ENCODE results near the gene TOMM7. TPM values are rescaled to one million over a fixed set of nuclear protein-coding genes. Genes with fewer than 3 reads are reported as not detected.
"Not testable (repeated sequence)": the region's sequence is repeated elsewhere in the genome, so short reads cannot be mapped to it uniquely, and the experiment has no call there.

The TOMM7 gene
- total RNA-seq, 1 donor from 2014 or later: 272 TPM

DNA sequence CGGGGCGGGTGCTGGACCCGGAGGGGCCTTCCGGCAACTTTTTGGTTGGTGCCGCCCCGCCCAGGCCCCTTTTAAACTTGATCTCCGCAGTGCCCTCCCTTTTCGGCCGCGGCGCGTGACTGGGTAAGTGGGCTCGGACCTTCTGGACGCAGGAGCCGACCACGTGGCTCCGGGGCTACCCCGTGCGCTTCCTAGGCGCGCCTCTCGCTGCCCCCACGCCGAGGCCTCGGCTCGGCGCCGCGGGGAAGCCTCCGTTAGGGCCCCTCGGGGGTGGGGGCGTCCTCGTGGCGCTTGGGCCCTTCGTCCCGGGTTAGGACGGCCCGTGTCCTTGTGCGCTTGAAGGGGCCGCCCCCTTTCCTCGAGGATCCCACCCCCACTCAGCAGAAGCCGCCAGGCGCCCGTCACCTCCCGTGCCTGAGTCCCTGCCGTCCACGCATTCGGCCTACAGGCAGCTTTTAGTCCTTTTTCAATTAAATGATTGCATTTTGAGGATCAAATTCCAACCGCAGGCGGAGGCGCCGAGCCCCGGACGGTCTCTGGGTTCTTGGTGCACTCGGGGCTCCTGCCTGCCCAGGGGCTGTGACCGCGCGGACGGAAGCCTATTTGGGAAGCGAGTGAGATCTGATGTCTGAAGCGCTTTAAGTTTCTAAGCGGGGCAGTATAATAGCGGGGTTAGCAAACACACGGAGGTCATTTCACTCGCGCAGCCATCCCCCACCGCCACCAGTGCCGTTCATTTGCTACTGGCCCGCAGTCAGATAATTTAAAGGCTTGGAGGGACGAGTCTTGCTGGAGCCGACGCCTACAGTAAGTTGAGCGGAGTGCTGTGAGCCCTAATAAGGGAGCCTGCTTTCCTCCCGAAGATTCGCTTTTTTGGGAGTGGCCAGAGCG is 31.8 kb upstream of the TOMM7 start:
- peak; percentile 97 for DNase-seq (ENCODE audit: low read depth)

DNA sequence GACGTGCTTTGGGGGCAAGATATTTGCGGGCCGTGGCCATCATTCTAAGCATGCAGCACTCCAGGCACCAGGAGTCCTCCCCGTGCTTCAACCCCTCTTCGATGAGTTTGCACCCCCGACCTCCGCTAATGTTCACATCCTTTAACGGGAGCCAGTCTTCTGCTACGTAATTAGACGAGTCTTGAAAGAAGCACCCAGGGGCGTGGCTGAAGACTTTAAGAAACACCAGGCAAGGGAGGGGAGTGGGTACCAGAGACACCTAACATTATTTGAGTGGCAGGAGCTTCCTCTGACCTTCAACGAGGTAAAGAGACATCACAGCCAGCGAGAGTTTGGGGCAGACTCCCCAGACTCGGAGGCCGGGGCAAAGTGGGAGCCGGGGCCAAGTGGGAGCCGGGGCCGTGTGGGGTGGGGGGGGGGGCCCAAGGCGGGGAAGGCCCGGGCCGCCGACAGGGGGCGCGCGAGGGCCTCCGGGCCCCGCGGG is 31.1 kb upstream of the TOMM7 start:
- no peak for DNase-seq (ENCODE audit: low read depth)

DNA sequence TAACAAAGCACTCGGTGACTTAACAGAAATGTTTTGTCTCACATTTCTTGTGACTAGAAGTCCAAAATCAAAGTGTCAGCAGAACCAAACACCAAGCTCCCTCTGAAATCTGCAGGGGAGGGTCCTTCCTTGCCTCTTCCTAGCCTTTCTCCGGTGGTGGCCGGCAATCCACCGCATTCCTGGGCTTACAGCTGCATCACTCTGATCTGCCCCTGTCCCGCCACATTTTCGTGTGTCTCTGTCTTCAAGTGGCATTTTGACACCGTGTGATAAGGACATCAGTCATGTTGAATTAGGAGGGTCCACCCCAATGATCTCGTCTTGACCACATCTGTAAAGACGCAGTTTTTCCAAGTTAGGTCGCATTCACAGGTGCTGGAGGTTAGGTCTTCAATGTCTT is 30.5 kb upstream of the TOMM7 start:
- no peak for DNase-seq (ENCODE audit: low read depth)

DNA sequence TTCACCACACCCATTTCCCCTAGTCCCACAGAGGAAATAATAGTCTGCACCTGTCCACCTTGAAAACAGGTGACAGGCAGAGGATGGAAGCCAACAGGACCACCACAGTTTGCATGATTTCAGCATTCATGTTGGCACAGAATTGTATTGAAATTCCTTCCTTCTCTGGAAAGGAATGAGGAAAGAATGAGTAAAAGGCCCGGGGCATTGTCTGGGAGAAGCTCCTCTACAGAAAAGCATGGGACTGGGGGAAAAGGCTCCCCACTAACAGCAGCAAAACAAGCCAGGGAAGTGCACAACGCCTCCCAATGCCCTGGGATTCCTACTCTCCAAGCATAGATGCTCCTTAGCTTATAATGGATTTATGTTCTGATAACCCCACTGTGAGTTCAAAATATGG is 28.5 kb upstream of the TOMM7 start:
- peak; percentile 59 for DNase-seq (ENCODE audit: low read depth)

DNA sequence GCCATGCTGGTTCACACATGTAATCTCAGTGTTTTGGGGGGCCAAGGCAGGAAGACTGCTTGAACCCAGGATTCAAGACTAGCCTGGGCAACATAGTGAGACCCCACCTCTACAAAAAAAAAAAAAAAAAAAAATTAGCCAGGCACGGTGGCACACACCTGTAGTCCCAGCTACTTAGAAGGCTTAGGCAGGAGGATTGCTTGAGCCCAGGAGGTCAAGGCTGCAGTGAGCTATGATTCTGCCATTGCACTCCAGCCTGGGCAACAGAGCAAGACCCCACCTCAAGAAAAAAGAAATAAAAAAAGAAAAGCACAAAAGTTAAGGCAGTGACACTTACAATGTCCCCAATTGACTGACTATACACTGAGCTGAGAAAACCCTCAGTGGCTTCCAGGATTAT is 27.7 kb upstream of the TOMM7 start:
- not testable (repeated sequence) for DNase-seq (ENCODE audit: low read depth)

DNA sequence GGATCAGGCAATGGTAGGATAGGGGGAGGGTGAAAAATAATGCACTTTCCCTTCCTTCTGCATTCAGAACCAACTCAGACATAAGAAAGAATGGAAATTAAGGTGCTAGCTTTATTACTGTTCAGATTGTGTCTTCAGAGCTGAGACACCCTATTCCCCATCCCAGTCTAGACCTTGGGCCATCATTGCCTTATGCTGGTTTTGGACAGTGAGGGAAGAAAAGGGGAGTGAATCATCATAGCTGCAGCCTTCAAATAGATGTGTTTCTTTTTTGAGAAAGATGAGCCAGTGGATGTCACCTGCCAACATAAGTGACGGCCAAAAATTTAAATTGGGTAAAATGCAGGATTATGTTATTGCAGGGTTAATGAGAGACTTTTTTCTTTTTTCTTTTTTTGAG is 27.0 kb upstream of the TOMM7 start:
- peak; percentile 88 for DNase-seq (ENCODE audit: low read depth)

DNA sequence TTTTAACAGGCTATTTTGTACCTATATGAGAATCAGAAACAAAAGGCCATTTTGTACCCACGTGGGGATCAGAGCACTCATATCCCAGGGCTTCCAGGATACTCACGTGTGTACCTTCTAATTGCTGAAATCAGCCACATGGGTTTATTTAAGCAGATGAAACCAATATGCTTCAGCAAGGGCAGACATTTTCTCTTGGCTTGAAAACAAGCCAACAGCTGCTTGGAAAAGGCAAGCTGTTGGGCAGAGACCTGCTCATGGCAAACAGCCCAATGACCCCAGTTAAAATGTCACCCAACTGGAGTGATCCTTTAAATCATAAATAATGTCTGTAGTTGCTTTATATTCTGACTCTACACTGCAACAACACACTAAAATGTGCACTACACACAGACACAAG is 26.5 kb upstream of the TOMM7 start:
- peak; percentile 96 for DNase-seq (ENCODE audit: low read depth)

DNA sequence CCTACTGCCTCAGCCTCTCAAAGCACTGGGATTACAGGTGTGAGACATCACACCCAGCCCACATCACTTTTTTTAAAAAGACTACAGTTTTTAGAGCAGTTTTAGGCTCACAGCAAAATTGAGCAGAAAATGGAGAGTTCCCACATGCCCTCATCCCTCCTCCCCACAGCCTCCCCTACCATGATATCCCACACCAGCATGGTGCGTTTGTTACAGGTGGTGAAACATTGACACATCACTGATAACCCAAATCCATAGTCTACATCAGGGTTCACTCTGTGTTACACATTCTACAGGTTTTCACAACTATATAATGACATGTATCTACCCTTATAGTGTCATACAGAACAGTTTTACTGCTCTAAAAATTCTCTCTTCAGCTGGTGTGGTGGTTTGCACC is 24.3 kb upstream of the TOMM7 start:
- no peak for DNase-seq (ENCODE audit: low read depth)

DNA sequence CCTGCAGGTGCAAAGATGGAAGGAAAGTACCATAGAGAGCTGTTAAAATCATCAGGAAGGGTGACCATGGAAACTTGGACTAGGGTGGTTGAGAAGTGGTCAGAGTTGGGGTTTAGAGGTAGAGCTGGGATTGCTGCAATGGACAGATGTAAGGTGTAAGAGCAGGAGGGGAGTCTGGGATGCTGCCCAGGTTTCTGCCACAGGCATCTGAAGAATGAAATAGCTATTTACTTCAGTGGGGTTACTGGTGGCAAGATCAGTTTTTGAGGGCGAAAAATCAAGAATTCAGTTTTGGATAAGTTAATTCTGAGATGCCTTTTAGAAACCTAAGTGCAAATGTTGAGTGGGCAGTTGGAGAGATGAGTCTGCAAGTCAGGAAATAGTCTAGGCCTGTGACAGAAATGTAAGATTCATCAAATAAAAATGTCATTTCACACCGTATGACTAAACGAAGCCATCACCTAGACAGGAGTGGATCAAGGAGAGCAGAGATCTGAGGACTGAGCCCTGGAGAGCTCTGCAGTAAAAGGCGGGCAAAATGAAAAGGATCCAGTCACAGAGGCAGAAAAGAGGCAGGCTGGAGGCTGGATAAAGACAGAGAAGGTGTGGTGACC is 22.7 kb upstream of the TOMM7 start:
- DNase-seq (ENCODE audit: low read depth): peak; percentile 74

DNA sequence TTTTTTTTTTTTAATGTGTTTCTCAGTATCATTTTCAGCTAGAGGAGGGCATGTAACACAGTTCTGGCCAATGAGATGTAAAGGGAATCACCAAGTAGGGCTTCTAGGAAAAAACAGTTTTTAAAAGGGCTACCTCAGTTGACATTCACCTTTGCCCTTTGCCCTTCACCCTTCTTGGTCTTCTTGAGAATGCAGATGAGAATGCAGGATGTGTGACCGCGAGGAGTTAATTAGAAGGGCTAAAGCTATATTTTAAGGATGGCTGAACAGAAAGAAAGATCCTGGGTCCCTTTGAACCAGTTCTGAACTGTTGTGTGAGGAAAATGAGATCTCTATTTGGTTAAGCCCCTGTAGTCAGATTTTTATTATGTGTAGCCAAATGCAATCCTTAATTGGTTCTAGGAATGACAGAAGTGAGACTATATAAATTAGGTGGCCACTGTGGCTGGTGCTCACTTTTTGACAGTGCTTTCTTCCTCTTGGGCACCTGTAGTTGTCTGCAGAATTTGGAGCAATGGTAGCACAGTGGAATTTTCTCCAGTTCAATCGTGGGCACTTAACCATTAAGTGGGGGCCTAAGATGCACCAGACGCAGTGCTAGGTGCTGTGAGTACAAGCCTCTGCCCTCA is 21.1 kb upstream of the TOMM7 start:
- DNase-seq (ENCODE audit: low read depth): no peak

DNA sequence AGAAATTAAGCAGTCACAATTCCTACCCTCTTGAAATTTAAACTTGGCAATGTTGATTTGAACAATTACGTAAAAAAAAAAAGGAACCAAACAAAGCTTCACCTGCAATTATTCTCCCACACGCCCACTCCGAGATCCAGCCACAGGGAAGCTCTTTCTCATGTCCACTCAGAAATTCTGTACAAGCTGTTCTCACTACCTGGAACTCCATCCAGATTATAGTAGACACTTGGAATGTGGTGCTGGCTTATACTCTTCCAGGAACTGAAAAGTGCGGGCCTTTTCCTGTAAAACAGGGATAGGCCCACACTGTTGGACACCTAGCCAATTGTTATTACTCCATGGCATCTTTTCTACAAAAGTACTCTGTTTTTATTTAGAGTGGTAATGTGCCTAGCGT is 20.3 kb upstream of the TOMM7 start:
- DNase-seq (ENCODE audit: low read depth): no peak

DNA sequence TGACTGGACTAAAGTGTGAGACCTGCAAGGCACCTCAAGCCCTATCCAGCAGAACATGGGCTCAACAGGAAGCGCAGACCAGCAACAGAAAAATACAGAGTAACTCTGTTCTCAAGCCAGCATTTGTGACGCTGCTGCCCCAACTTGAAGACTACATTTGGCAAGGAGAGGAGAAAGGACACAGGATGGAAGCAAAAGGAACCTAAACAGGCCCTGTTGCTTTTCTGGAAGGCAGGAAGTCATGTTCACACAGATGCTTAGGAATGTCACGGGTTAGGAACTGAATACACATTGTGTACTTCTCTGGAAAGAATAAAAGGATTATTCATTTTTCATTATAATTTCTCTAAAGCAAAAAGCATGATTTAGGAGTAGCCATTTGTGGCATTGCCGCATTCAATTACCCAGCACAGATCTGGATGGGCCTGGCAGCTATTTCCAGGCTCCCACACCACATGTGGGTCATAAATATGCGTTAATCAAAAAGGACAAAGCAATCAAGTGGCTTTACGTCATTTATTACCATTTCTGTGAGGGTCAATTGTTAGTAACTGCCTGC is 19.8 kb upstream of the TOMM7 start:
- peak; percentile 59 for DNase-seq (ENCODE audit: low read depth)

DNA sequence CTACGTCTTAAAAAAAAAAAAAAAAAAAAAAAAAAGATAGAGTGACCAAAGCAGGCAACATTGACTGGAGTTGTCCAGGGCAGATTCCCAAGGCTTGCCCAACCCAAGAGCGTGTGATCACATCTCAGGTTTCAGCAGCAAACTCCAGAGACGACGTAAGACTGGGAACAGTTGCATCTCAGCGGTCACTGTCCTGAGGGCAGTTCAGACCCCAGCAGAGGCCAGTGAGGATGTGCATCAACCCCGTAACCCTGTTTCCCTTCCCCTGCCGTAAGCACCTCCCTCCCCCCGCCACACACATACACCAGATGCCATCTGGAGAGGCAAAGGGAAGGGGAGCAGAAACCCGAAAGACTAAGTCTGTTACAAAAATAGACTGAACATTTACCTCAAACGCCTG is 19.3 kb upstream of the TOMM7 start:
- peak; percentile 93 for DNase-seq (ENCODE audit: low read depth)

DNA sequence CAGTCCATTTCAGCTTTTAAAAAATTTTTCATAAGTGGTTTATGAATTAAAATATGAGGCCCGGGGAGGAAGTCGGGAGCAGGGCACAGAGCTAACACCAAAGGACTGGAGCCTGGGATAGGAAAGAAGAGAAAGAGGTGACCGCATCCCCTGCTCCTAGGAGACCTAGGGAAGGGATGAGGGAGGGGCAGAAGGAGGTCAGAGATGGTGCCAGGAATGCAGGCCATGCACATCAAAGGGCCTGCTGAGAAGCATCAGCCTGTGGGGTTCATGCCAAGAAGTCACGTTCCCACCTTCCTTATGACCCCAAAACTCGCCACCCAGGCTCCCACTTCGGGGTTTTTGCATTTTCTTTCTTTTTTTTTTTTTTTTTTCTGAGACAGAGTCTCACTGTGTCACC is 14.7 kb upstream of the TOMM7 start:
- DNase-seq (ENCODE audit: low read depth): no peak

DNA sequence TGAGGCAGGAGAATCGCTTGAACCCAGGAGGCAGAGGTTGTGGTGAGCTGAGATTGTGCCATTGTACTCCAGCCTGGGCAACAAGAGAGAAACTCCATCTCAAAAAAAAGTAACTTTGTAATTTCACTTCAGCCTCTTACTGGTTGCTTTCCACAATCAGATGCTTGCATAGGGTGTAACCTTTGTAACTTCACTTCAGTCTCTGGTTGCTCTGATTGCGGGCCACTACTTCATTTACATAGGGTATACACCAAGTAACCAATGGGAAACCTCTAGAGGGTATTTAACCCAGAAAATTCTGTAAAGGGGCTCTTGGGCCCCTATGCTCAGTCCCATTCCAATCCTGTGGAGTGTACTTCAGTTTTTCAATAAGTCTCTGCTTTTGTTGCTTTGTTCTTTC is 13.9 kb upstream of the TOMM7 start:
- DNase-seq (ENCODE audit: low read depth): not testable (repeated sequence)

DNA sequence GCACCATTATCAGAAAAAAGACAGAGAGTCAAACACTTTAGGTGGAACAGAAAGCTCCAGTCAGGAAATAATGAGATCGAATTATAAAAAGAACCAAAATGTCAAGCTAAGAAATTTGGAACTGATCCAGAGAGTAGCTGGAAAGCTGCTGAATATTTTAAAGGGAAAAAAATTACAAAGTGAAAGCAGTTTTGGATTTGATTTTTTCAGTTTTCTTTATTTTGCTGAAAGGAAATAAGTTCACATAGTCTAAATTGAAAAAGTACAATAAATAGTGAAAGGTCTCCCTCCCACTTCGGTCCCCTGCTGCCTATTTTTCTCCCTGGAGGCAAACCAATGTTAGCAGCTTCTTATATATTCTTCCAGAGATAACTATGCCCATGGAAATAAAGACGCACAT is 11.3 kb upstream of the TOMM7 start:
- DNase-seq (ENCODE audit: low read depth): no peak

DNA sequence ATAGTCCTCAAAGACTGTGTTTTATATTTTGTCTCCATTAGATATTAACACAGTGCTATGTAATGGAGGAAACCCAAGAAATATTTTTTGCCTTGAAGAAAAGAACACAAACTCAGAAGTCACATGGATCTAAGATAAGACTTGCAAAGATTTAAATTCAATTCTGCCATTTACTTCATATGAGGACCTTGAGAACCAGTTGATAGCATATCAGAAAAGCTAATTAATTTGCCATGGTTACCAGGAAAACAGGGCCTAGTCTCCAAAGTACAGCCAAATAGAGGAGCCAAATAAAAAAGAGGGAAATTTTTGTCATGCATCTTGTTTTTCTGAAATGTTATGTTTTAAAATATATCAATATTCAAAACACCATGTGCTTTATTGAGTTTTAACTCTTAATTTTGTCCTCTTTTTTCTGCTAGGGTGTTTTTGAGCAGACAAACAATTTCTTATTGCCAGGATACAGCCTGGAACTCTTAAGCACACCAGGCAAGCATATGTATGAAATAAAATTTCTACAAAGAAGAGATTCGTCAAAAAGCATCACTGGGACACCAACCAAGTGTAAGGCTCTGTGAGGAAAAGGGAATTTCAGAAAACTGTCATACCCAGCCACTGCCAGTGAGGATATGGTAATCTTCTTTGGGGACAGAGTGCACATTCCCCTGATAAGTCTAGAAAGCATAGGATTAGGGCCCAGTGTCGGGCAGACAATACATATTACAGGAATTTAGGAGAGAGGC is 10.6 kb upstream of the TOMM7 start:
- no peak for DNase-seq (ENCODE audit: low read depth)

DNA sequence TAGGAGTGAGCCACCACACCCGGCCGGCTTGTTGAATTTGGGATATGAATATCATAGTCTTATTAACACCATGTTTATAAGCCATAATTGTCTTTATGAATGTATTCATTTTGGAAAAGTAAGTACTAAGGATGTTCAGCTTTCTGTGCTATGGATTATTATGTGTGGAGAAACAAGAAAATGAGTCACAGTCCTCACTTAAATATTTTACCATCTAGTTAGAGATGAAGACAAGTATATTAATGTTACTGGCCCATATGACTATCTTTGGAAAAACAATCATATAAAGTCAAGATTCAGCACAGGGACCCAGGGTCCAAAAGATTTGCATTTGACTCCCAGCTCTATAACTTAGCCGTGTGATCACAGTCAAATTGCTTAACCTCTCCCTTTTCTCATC is 9.8 kb upstream of the TOMM7 start:
- no peak for DNase-seq (ENCODE audit: low read depth)

DNA sequence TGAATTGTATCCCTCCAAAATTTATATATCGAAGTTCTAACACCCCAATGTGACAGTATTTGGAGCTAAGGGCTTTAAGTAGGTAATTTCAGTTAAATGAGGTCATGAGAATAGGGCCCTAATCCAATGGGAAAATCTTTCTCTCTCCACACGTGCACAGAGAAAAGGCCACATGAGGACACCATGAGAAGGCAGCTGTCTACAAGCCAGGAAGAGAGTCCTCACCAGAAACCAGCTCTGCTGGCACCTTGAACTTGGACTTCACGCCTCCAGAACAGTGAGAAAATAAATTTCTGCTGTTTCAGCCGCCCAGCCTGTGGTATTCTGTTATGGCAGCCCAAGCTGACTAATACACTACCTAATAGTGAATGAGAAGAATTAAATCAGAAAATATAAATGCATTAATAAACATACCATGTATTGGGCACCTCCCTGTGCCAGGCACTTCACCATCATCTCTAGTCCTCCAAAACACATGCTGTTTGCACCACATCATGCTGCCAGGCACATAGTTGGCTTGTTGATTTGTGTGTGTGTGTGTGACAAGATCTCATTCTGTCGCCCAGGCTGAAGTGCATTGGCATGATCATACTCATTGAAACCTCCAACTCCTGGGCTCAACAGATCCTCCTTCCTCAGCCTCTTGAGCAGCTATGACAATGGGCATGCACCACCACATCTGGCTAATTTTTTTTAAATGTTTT is 9.1 kb upstream of the TOMM7 start:
- no peak for DNase-seq (ENCODE audit: low read depth)

DNA sequence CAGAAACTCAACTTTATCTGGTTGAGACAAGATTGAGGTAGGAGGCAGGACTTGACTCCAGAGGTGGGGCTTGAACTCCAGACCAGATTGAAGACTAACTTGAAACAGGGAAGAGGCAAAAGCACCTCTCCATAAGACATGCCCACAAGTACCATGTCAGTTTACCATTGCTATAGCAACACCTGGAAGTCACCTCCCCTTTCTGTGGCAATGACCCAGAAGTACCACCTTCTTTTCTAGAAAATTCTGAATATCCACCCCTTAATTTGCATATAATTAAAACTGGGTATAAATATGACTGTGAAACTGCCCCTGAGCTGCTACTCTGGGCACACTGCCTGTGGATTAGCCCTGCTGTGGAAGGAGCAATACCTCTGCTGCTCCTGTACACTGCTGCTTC is 4.9 kb upstream of the TOMM7 start:
- DNase-seq (ENCODE audit: low read depth): no peak

DNA sequence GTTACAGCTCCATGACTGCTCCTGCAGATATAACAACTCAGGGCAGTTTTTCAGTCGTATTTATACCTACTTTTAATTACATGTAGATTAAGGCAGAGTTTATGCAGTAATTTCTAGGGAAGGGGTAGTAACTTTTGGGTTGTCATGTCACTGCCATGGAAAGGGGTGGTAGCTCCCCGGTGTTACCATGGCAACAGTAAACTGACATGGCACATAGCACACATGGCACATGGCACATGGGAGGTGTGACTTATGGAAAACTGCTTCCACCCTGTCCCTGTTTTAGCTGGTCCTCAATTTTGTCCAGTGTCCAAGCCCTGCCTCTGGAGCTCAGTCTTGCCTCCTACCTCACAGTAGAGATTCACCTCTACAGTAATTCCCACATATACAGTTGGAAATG is 3.9 kb upstream of the TOMM7 start:
- DNase-seq (ENCODE audit: low read depth): no peak
